Peyer's patch (tissue), 4 donors: Measurements from ENCODE around the gene SLC12A6.

Experiments
- POLR2A ChIP-seq, 2 donors: fragments of 450-650 bp; IDR thresholded peaks; one replicate each; pipeline ENCODE4 v1.5.1; 2017; ENCODE audit warnings: antibody characterized with exemption in 2 of 2, mild to moderate bottlenecking in 2 of 2, moderate library complexity in 2 of 2
- TF ChIP-seq, protein P1 (sequence below), 6 experiments: fragments of 450-650 bp in 4 of 6; fragments of 200-600 bp in 2 of 6; sonication (generic) in 1 of 6; IDR thresholded peaks; one replicate each; pipeline ENCODE4 v1.5.1; 2017 to 2019; ENCODE audit warnings: antibody characterized with exemption in 6 of 6, mild to moderate bottlenecking in 3 of 6, moderate library complexity in 1 of 6

DNA sequence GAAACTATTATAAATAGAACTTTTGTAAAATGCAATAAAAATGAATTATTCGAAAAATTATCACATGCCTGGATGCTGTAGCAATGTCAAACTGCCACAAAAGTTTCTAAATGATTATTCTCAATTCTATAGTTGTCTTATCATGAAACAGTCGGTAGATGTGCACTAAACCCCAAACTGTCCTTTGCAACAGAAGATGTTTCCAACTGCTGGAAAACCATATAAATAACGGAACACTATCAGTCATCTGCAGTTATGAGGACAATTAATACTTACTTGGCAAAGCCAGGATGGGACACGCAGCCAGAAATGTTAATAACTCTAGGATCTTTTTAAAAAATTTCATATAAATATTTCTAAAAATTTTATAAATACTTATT is 95.3 kb downstream of the SLC12A6 start:
- TF ChIP-seq, protein P1, sequence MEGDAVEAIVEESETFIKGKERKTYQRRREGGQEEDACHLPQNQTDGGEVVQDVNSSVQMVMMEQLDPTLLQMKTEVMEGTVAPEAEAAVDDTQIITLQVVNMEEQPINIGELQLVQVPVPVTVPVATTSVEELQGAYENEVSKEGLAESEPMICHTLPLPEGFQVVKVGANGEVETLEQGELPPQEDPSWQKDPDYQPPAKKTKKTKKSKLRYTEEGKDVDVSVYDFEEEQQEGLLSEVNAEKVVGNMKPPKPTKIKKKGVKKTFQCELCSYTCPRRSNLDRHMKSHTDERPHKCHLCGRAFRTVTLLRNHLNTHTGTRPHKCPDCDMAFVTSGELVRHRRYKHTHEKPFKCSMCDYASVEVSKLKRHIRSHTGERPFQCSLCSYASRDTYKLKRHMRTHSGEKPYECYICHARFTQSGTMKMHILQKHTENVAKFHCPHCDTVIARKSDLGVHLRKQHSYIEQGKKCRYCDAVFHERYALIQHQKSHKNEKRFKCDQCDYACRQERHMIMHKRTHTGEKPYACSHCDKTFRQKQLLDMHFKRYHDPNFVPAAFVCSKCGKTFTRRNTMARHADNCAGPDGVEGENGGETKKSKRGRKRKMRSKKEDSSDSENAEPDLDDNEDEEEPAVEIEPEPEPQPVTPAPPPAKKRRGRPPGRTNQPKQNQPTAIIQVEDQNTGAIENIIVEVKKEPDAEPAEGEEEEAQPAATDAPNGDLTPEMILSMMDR (IDR thresholded peaks at IDR 0.05), result no peak
- TF ChIP-seq POLR2A (IDR thresholded peaks at IDR 0.05), result no peak
